RWPE2 (cell line): ENCODE results near the gene HPSE.
"Not testable (repeated sequence)": the region's sequence is repeated elsewhere in the genome, so short reads cannot be mapped to it uniquely, and the experiment has no call there.

Source experiments
- ATAC-seq: fragments of 200-7000 bp; cut with Tn5 transposase; 3 replicates; pipeline ENCODE4 v1.9.1; 2021; ENCODE audit warnings: low read depth
- DNase-seq: peaks from one replicate; pipeline ENCODE4 v3.0.0-alpha.2; 2020; ENCODE audit warnings: low spot score
- H3K27ac ChIP-seq: fragments of 450-650 bp; 2 replicates; pipeline ENCODE4 v1.5.1; 2017; ENCODE audit warnings: mild to moderate bottlenecking; ENCODE audit not compliant: poor library complexity, severe bottlenecking
- H3K27me3 ChIP-seq: fragments of 250-450 bp; sonication (Bioruptor Pico); 2 replicates; pipeline ENCODE4 v1.5.1; 2021; ENCODE audit warnings: mild to moderate bottlenecking, moderate library complexity; ENCODE audit not compliant: insufficient read depth, poor library complexity, severe bottlenecking
- H3K36me3 ChIP-seq: fragments of 250-450 bp; sonication (Bioruptor Pico); 2 replicates; pipeline ENCODE4 v1.5.1; 2020; ENCODE audit warnings: low read depth, mild to moderate bottlenecking, moderate library complexity
- H3K4me1 ChIP-seq: fragments of 250-450 bp; sonication (Bioruptor Pico); 2 replicates; pipeline ENCODE4 v1.5.1; 2021; ENCODE audit warnings: mild to moderate bottlenecking, moderate library complexity; ENCODE audit not compliant: insufficient read depth, poor library complexity, severe bottlenecking
- H3K4me3 ChIP-seq: fragments of 250-450 bp; sonication (Bioruptor Pico); 2 replicates; pipeline ENCODE4 v1.5.1; 2021; ENCODE audit warnings: mild to moderate bottlenecking, moderate library complexity; ENCODE audit not compliant: severe bottlenecking
- H3K9me3 ChIP-seq: fragments of 250-450 bp; sonication (Bioruptor Pico); 2 replicates; pipeline ENCODE4 v1.5.1; 2021; ENCODE audit warnings: mild to moderate bottlenecking, moderate library complexity; ENCODE audit not compliant: severe bottlenecking
- CTCF ChIP-seq: fragments of 450-650 bp; IDR thresholded peaks from one replicate; pipeline ENCODE4 v1.5.1; 2017; ENCODE audit warnings: mild to moderate bottlenecking, moderate library complexity; ENCODE audit not compliant: poor library complexity, severe bottlenecking

HPSE gene

DNA sequence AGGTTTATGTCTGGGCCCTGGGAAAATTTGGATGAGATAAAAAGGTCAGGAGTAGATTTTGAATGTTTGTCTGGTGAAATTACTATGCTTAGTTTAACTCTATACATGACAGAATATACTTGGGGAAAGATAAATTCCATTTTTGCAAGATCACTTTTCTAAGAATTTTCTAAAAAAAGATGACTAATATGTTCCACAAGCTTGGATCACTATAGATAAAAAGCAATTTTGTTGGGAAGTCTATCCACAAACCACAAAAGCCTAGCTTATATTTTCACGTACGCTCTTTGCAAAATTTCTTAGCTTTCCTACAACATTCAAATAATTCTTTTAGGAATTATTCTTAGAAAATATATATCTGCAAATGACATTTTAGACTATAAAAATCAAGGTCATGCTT is 29.5 kb downstream of the HPSE start:
- Histone ChIP-seq H3K27ac (no peak overlapping the region), H3K4me3 (no peak overlapping the region), H3K36me3 (peaks cover 4% of the 10 kb centered on the region; the same call in 1 of the 2 replicates), H3K27me3 (no peaks in the 10 kb centered on the region), H3K9me3 (no peaks in the 10 kb centered on the region), H3K4me1 (no peaks in the 10 kb centered on the region)
- no peak for TF ChIP-seq CTCF
- ATAC-seq (no peak), DNase-seq (no peak)

DNA sequence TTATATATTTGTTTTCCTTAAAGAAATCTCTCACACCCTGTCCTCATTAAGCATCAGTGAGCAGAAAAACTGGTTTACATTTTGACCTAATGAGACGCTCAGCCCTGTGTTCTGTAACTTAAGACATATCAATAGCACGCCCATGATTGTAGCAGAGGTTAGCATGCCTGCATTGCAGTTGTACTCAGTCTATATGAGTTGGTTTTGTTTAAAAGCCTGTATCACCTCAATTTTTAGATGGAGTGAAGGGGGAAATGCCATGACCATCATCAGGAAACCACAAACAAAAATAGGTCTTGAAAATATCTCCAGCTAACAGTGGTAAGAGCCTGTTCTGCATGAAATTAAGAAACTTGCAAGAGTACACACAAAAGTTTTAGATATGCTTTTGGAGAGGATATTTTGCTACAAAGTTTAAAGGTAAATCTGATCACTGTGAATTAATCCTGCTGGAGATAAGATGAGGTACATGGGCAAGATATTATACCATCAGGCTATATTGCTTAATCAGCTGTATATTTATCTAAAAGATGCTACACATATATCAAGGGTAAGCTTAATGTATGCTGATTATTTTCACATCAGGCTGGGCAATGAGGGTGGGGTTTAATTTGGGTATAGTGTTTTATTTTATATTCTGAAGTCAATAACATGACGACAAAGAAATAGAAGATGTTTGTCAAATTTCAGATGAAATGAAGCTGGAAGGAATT is 36.9 kb downstream of the HPSE start:
- Histone ChIP-seq H3K27me3 (no peaks in the 10 kb centered on the region), H3K9me3 (no peaks in the 10 kb centered on the region), H3K36me3 (peaks cover 4% of the 10 kb centered on the region; the same call in 1 of the 2 replicates), H3K27ac (no peak overlapping the region), H3K4me3 (no peak overlapping the region), H3K4me1 (no peaks in the 10 kb centered on the region)
- ATAC-seq (no peak), DNase-seq (no peak)
- TF ChIP-seq CTCF = no peak

DNA sequence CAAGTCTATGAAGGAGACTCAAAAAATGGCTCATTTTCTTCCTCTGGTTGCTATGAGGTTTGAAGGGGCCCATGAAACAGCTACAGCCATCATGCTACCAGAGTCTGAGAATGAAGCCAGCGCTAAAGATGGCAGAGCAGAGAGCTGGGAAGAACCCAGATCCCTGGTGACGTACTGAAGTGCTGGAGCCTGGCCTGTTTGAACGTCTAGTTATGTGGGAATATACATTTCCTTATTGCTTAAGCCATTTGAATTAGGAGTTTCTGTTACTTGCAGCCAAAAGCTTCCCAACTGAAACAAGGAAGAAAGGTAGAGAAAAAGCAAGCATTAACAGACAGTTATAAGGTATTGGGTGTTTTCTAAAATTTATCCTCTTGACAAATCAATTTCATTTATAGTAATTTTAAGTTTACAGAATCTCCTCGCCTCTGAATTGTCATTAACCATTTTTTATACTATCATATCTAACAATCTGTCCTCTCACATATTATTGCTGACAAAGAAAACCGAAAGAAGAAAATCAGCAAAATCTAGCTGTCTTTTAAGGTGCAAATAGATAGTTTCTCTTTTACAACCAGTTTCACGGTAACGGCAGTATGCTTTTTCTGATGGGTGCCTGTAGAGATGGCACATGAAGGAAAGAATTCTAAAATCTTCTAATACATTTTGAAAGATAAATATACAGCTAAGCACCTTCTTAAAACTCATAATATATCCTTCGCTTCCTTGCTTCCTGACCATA is 41.2 kb downstream of the HPSE start:
- ATAC-seq (no peak), DNase-seq (no peak)
- Histone ChIP-seq H3K4me1 (no peaks in the 10 kb centered on the region), H3K27me3 (no peaks in the 10 kb centered on the region), H3K4me3 (no peak overlapping the region), H3K9me3 (no peaks in the 10 kb centered on the region), H3K36me3 (no peaks in the 10 kb centered on the region), H3K27ac (no peak overlapping the region)
- TF ChIP-seq CTCF = no peak

DNA sequence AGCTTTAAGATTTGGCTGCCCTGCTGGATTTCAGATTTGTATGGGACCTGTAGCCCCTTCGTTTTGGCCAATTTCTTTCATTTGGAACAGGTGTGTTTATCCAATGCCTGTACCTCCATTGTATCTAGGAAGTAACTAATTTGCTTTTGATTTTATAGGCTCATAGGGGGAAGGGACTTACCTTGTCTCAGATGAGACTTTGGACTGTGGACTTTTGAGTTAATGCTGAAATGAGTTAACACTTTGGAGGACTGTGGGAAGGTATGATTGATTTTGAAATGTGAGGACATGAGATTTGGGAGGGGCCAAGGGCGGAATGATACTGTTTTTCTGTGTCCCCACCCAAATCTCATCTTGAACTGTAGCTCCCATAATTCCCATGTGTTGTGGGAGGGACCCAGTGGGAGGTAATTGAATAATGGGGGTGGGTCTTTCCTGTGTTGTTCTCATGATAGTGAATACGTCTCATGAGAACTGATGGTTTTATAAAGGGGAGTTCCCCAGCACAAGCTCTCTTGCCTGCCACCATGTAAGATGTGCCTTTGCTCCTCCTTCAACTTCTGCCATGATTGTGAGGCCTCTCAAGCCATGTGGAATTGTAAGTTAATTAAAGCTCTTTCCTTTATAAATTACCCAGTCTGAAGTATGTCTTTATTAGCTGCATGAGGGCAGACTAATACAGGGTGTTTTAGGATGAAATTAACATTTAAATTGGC is 44.4 kb downstream of the HPSE start:
- H3K4me3 ChIP-seq, DNase-seq, H3K27ac ChIP-seq, H3K27me3 ChIP-seq, H3K4me1 ChIP-seq, ATAC-seq, H3K36me3 ChIP-seq, H3K9me3 ChIP-seq: not testable (repeated sequence)

- H3K4me1 ChIP-seq, H3K36me3 ChIP-seq, H3K9me3 ChIP-seq, DNase-seq, H3K27me3 ChIP-seq, ATAC-seq, H3K27ac ChIP-seq, H3K4me3 ChIP-seq: not testable (repeated sequence)
These were observed 46.3 kb downstream of the HPSE start for GRCh38 chr4:83288381-83288780.
